IPS-20b (cell line): Measurements from ENCODE around the gene SMG9.

Source experiments
- H3K27ac ChIP-seq: one replicate; pipeline ENCODE4 v1.5.1; 2013; ENCODE audit warnings: low read length
- H3K27me3 ChIP-seq: 2 replicates; pipeline ENCODE4 v1.6.1; 2013; ENCODE audit warnings: mild to moderate bottlenecking, low read length, inconsistent platforms; ENCODE audit not compliant: insufficient read depth
- H3K36me3 ChIP-seq: 2 replicates; pipeline ENCODE4 v1.6.1; 2013; ENCODE audit warnings: low read depth, mild to moderate bottlenecking, inconsistent platforms, low read length, moderate library complexity; ENCODE audit not compliant: insufficient read depth
- H3K4me1 ChIP-seq: 2 replicates; pipeline ENCODE4 v1.6.1; 2013; ENCODE audit warnings: mild to moderate bottlenecking, control low read depth, inconsistent platforms, low read length, moderate library complexity; ENCODE audit not compliant: insufficient read depth
- H3K4me3 ChIP-seq: 2 replicates; pipeline ENCODE4 v1.5.1; 2013; ENCODE audit warnings: mild to moderate bottlenecking, low read length, inconsistent platforms
- H3K9ac ChIP-seq: 2 replicates; pipeline ENCODE4 v1.6.1; 2013; ENCODE audit warnings: low read depth, mild to moderate bottlenecking, inconsistent platforms, low read length, moderate library complexity
- H3K9me3 ChIP-seq: 2 replicates; pipeline ENCODE4 v1.6.1; 2013; ENCODE audit warnings: mild to moderate bottlenecking, low read depth, low read length, inconsistent platforms; ENCODE audit not compliant: insufficient read depth

SMG9 gene

DNA sequence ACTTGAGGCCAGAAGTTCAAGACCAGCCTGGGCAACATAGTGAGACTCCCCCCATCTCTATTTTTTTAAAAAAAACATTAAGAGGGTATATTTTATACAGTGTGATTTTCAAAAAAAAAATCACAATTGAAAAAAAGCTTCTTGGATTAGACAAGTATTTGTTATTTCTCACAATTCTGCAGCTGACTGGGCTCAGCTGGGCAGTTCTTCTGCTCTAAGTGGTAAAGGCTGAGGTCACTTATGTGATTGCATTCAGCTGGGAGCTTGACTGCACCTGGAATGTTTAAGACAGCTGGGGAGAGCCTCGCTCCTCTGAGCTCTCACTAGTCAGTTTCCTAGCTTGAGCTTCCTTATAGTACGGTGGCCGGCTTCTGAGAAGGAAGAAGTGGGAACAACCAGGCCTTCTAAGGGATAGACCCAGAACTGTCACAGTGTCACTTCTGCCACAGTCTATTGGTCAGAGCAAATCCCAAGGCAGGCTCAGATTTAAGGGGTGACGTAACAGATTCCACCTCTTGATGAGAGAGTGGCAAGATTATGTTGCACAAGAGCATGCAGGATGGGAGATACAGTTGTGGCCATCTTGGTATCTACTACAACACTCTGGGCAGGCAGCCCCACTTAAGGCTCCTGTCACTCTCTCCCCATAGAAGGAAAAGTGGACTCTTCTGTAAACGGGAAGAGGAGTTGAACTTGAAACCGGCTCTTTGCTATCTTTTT lies 58.6 kb downstream of the SMG9 start:
- Histone ChIP-seq H3K27me3 (peaks cover 39% of the 10 kb centered on the region), H3K36me3 (no peaks in the 10 kb centered on the region), H3K27ac (no peak overlapping the region), H3K9ac (no peak overlapping the region), H3K9me3 (no peaks in the 10 kb centered on the region), H3K4me3 (no peak overlapping the region), H3K4me1 (no peaks in the 10 kb centered on the region)

DNA sequence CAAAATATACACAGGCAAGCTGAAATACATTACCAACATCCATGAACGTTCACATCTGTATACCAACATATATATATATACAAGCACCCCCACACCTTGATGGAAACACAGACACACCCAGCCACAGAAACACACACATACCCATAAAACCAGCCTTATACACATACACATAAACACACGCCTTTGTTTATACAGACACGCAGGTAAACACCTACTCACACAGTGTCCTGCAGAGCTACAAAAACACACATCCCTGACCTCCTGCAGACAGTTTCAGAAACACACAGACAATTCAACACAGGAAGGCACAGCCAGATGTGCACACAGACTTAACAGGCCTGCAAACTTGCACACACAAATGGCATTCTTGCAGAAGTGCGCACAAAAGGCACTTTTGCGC lies 60.2 kb downstream of the SMG9 start:
- no peak overlapping the region for H3K9ac ChIP-seq
- no peak overlapping the region for H3K4me3 ChIP-seq
- no peaks in the 10 kb centered on the region for H3K36me3 ChIP-seq
- no peaks in the 10 kb centered on the region for H3K4me1 ChIP-seq
- no peaks in the 10 kb centered on the region for H3K9me3 ChIP-seq
- H3K27me3 ChIP-seq: peaks cover 29% of the 10 kb centered on the region
- H3K27ac ChIP-seq: no peak overlapping the region

DNA sequence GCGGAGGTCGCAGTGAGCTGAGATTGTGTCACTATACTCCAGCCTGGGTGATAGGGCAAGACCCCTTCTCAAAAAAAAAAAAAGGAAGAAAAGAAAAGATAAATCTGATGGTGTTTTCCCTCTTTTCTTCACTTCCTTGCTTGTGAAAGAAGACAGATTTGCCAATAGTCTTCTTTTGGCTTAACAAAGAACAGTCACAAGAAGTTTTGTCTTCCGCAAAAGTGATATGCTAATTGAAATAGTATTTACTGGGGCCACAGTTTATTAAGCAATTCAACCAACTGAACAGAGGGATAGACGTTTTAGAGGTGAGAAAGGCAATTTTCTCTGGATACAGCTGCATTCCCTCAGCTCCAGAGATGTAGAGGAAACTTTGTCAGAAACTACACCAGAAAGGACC lies 61.9 kb downstream of the SMG9 start:
- Histone ChIP-seq H3K27ac (no peak overlapping the region), H3K4me3 (no peak overlapping the region), H3K4me1 (no peaks in the 10 kb centered on the region), H3K9me3 (no peaks in the 10 kb centered on the region), H3K9ac (no peak overlapping the region), H3K27me3 (peaks cover 15% of the 10 kb centered on the region), H3K36me3 (no peaks in the 10 kb centered on the region)

DNA sequence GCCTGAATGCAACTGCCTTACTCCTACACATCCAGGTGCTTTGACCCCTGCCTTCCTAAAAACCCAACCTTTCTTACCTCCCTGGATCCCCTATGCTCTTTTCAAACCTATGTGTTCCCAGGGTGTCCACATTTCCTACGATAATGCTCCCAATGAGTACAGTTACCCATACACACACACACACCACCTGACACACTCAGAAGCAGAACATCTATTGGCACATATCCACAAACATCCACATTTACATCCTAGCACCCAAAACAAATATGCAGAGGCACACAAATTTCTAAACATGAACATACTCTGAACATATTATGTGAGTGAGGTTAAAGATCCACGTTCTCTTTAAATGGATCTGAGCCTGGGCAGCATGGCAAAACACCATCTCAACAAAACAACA lies 62.4 kb downstream of the SMG9 start:
- no peak overlapping the region for H3K9ac ChIP-seq
- H3K27ac ChIP-seq: no peak overlapping the region
- no peak overlapping the region for H3K4me3 ChIP-seq
- no peaks in the 10 kb centered on the region for H3K4me1 ChIP-seq
- no peaks in the 10 kb centered on the region for H3K9me3 ChIP-seq
- H3K27me3 ChIP-seq: peaks cover 10% of the 10 kb centered on the region; the same call in 1 of the 2 replicates
- H3K36me3 ChIP-seq: no peaks in the 10 kb centered on the region

DNA sequence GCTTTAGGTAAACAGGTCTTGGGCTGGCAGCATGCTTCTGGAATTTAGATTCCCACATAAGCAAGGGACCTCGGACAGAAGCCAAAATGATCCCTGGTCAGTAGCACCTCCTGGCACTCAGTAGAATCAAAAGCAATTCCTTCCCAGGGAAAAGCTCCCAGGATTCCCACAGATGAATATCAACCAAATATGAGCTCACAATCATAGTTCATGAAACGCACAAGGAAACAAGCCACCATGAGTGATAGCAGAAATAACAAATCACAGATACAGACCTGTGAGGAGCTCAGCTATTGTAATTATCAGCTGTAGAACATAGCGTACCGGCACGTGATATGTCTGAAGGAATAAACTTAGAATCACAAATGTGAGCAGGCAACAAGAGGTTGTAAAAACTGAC lies 63.0 kb downstream of the SMG9 start:
- Histone ChIP-seq H3K4me3 (no peak overlapping the region), H3K36me3 (no peaks in the 10 kb centered on the region), H3K9ac (no peak overlapping the region), H3K27me3 (peaks cover 4% of the 10 kb centered on the region; the same call in 1 of the 2 replicates), H3K4me1 (peaks cover 2% of the 10 kb centered on the region), H3K27ac (no peak overlapping the region), H3K9me3 (no peaks in the 10 kb centered on the region)

DNA sequence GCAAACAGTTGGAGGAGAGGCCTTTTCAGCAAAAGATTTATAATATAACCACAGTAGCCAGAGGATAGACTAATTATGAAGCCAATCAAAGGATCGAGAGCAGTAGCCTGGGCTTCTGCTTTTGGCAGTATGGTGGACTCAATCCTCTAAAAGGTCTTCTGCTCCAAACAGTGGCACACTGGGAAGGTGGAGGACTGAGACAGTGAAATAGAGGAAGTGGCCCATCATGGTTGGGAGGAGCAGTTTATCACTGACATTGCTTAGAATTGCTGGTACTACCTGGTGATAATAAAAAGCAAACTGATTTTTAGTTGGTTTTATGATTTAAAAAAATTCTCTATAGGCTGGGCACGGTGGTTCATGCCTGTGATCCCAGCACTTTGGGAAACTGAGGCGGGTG lies 63.9 kb downstream of the SMG9 start:
- Histone ChIP-seq H3K27me3 (peaks cover 4% of the 10 kb centered on the region; the same call in 1 of the 2 replicates), H3K9me3 (no peaks in the 10 kb centered on the region), H3K4me3 (no peak overlapping the region), H3K36me3 (no peaks in the 10 kb centered on the region), H3K9ac (no peak overlapping the region), H3K27ac (no peak overlapping the region), H3K4me1 (peaks cover 3% of the 10 kb centered on the region)

DNA sequence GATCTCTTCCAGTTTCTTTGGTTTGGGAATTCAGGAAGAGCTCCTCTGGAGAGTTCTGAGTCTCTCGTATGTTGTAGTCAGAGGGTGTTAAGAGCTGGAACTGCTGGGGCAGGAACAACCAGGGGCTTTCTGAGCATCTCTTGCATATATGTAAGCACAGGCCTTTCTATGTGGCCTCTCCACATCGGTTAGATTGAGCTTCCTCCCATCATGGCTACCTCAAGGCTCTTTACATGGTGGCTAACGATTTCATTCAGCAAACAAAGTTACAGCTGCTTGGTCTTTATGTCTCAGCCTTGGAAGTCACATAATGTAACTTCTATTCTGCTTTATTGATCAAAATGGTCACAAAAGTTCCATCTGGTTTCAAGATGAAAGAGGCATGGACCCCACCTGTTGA lies 64.3 kb downstream of the SMG9 start:
- H3K36me3 ChIP-seq: no peaks in the 10 kb centered on the region
- peaks cover 4% of the 10 kb centered on the region; the same call in 1 of the 2 replicates for H3K27me3 ChIP-seq
- no peak overlapping the region for H3K9ac ChIP-seq
- H3K9me3 ChIP-seq: no peaks in the 10 kb centered on the region
- H3K4me3 ChIP-seq: no peak overlapping the region
- no peak overlapping the region for H3K27ac ChIP-seq
- H3K4me1 ChIP-seq: peaks cover 3% of the 10 kb centered on the region

DNA sequence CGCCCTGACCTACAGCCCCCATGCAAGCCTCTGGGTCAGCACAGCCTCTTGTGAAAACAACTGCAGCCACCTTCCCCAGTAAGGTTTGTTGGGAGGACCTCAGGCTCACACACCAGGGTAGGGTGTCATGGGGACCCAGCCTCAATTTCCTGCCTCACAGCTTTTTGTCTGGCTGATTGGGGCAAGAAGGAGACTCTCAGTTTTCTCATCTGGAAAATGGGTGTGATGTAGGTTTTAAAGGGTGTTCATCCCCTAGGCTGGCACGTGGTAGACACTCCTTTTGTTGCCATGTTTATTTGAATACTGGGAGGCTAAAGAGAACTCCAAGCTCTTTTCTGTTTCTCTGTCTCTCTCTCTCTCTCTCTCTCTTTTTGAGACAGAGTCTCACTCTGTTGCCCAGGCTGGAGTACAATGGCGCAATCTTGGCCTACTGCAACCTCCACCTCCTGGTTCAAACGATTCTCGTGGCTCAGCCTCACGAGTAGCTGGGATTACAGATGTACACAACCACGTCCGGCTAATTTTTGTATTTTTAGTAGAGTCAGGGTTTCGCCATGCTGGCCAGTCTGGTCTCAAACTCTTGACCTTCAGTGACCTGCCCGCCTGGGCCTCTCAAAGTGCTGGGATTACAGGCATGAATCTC lies 66.6 kb downstream of the SMG9 start:
- no peak overlapping the region for H3K4me3 ChIP-seq
- H3K27ac ChIP-seq: no peak overlapping the region
- H3K9ac ChIP-seq: no peak overlapping the region
- H3K4me1 ChIP-seq: peaks cover 3% of the 10 kb centered on the region
- H3K36me3 ChIP-seq: no peaks in the 10 kb centered on the region
- no peaks in the 10 kb centered on the region for H3K27me3 ChIP-seq
- H3K9me3 ChIP-seq: no peaks in the 10 kb centered on the region

DNA sequence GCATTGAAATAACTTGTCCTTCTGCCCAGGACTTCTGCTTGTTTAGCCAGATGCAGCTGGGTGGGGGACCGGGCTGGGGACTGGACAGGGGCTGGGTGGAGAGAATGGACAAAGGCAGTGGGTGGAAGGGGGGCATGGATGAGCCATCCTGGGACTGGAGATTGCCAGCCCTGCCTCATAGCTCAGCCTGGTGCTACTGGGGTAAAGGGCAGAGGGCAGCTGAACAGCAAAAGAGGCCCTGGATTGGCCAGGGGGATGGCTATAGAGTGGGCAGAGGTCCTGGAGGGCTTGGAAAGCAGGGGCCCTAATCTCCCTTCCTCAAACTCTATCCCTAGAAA lies 67.1 kb downstream of the SMG9 start:
- Histone ChIP-seq H3K4me3 (no peak overlapping the region), H3K9ac (no peak overlapping the region), H3K9me3 (no peaks in the 10 kb centered on the region), H3K4me1 (peaks cover 3% of the 10 kb centered on the region), H3K36me3 (no peaks in the 10 kb centered on the region), H3K27ac (no peak overlapping the region), H3K27me3 (no peaks in the 10 kb centered on the region)

DNA sequence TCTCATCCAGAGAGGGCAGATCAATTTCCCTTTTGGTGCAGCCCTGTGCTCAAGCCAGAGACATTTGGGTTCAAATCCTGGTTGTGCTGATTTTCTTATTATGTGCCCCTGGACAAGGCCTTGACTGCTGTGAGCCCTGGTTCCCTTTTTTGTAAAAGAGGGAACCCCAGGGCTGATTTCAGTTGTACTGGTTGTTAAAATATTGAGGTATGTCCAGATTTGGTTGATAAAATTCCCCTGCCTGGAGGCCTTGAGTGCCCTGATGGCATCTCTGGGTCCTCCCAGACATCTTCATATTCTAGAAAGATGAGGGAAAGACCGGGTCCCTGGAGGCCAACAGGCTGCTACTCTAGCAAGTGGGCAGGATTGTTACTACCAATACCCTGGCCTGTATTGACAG lies 70.4 kb downstream of the SMG9 start:
- Histone ChIP-seq H3K9ac (no peak overlapping the region), H3K27ac (no peak overlapping the region), H3K27me3 (no peaks in the 10 kb centered on the region), H3K36me3 (no peaks in the 10 kb centered on the region), H3K4me1 (peaks cover 3% of the 10 kb centered on the region), H3K9me3 (no peaks in the 10 kb centered on the region), H3K4me3 (no peak overlapping the region)

DNA sequence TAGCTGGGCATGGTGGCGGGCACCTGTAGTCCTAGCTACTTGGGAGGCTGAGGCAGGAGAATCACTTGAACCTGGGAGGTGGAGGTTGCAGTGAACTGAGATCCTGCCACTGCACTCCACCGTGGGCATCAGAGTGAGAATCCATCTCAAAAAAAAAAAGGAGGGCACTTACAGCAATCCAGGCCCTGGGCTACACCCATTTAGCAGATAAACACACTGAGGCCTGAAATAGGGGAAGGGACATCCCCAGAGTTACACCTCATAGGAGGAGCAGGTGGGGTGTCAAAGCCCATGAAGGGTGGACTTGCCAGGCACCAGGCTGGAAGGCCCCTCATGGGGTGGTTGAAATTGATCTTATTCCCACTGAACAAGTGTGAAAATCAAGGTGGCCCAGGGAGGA lies 70.9 kb downstream of the SMG9 start:
- Histone ChIP-seq H3K36me3 (no peaks in the 10 kb centered on the region), H3K4me1 (peaks cover 3% of the 10 kb centered on the region), H3K27ac (no peak overlapping the region), H3K27me3 (no peaks in the 10 kb centered on the region), H3K9me3 (no peaks in the 10 kb centered on the region), H3K4me3 (no peak overlapping the region), H3K9ac (no peak overlapping the region)

DNA sequence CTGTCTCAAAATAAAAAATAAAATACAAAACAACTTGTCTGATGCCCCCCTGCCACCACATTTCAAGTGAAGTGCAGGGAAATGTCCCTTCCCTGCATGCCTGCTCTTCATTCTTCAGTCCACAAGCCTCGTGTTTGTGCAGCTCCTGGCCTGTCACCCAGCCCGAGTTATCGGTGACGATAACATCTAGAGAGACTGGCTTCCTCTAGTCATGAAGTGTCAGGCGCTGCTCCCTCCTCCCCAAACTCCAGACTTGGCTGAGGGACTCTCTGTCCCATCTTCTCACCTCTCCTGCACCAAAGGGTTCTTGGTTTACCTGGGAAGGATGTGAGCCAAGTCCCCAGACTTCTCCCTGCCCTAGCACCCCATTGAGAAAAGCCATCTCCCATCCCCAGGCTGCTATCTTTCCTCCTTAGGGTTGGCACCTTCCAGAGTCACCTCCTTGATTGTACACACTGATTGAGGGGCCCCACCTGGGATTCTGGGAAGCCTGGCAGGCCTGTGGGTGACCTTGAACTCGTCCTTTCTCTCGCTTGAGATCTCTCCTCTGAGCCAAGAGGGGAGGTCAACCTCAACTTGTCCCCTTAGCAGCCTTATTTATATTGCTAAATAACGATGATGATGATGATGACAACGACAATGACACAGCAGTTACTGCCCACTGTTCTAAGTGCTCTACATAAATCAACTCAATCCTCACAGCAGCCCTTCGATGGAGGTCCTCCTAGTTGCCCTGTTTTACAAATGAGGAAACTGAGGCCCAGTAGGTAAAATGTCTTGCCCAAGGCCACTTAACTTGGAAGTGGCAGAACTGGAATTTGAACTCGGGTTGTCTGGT lies 71.7 kb downstream of the SMG9 start:
- H3K27ac ChIP-seq: no peak overlapping the region
- no peaks in the 10 kb centered on the region for H3K36me3 ChIP-seq
- no peak overlapping the region for H3K4me3 ChIP-seq
- no peak overlapping the region for H3K9ac ChIP-seq
- H3K27me3 ChIP-seq: no peaks in the 10 kb centered on the region
- no peaks in the 10 kb centered on the region for H3K9me3 ChIP-seq
- H3K4me1 ChIP-seq: peaks cover 3% of the 10 kb centered on the region
